Gastroesophageal sphincter (tissue), 3 donors: ENCODE results near the gene PANK1.
A peak's percentile ranks its signal among the peaks of the same experiment; 100 is the strongest.

Experiments used
- CTCF ChIP-seq, 4 experiments: fragments of 200-600 bp in 2 of 4; fragments of 450-650 bp in 2 of 4; sonication (generic) in 1 of 4; IDR thresholded peaks; one replicate each; pipeline ENCODE4 v1.5.1; 2017 to 2019; ENCODE audit warnings: antibody characterized with exemption in 4 of 4, mild to moderate bottlenecking in 2 of 4, moderate library complexity in 2 of 4
- EP300 ChIP-seq: sonication (generic); formaldehyde crosslinking; IDR thresholded peaks from one replicate; pipeline ENCODE4 v1.6.1; 2017; ENCODE audit warnings: antibody characterized with exemption, mild to moderate bottlenecking
- POLR2A ChIP-seq, 2 donors: fragments of 450-650 bp; IDR thresholded peaks; one replicate each; pipeline ENCODE4 v1.6.1; 2017; ENCODE audit warnings: antibody characterized with exemption in 2 of 2, mild to moderate bottlenecking in 2 of 2, moderate library complexity in 1 of 2
- POLR2AphosphoS5 ChIP-seq: sonication (generic); formaldehyde crosslinking; IDR thresholded peaks from one replicate; pipeline ENCODE4 v1.6.1; 2017; ENCODE audit warnings: antibody characterized with exemption

GRCh38 chr10:89644967-89645741 lies at the start of gene PANK1:
- TF ChIP-seq CTCF (IDR thresholded peaks at IDR 0.05), result no peak
- no peak for TF ChIP-seq EP300
- TF ChIP-seq POLR2AphosphoS5, result peak; percentile 39
- TF ChIP-seq POLR2A (IDR thresholded peaks at IDR 0.05), result peak in 1 of 2 donors; percentile 15
